Spleen (tissue), 11 donors: Measurements from ENCODE around the gene ACSS3. TPM values are rescaled to one million over a fixed set of nuclear protein-coding genes. Genes with fewer than 3 reads are reported as not detected.

ENCODE experiments used
- DNase-seq: peaks from one replicate; pipeline ENCODE4 v3.0.0-alpha.2; 2020
- H3K27ac ChIP-seq, 8 donors: fragments of 200-600 bp; sonication (generic) in 7 of 8; 1 replicate in 4 of 8; 2 replicates in 4 of 8; pipeline versions ENCODE4 v1.5.0 to v1.8.0; 2016 to 2021; ENCODE audit warnings: inconsistent platforms in 4 of 8, mild to moderate bottlenecking in 4 of 8, moderate library complexity in 1 of 8
- H3K27me3 ChIP-seq, 7 donors: fragments of 200-600 bp; sonication (generic) in 6 of 7; replicated peaks in 1 of 7; 1 replicate in 4 of 7; 2 replicates in 3 of 7; pipeline versions ENCODE4 v1.5.0 to v1.8.0; 2016 to 2021; ENCODE audit warnings: inconsistent platforms in 3 of 7, mild to moderate bottlenecking in 1 of 7
- H3K36me3 ChIP-seq, 6 donors: fragments of 200-600 bp; sonication (generic) in 5 of 6; 1 replicate in 4 of 6; 2 replicates in 2 of 6; pipeline versions ENCODE4 v1.5.0 to v1.8.0; 2016 to 2021; ENCODE audit warnings: inconsistent platforms in 2 of 6
- H3K4me1 ChIP-seq, 6 donors: fragments of 200-600 bp; sonication (generic) in 5 of 6; 1 replicate in 3 of 6; 2 replicates in 3 of 6; pipeline versions ENCODE4 v1.5.0 to v1.8.0; 2016 to 2021; ENCODE audit warnings: inconsistent platforms in 3 of 6
- H3K4me3 ChIP-seq, 8 donors: fragments of 200-600 bp; sonication (generic) in 7 of 8; 1 replicate in 4 of 8; 2 replicates in 4 of 8; pipeline versions ENCODE4 v1.5.0 to v1.8.0; 2016 to 2021; ENCODE audit warnings: inconsistent platforms in 4 of 8, mild to moderate bottlenecking in 4 of 8, moderate library complexity in 2 of 8
- H3K9me3 ChIP-seq, 8 donors: fragments of 200-600 bp; sonication (generic) in 7 of 8; 1 replicate in 4 of 8; 2 replicates in 4 of 8; pipeline versions ENCODE4 v1.5.0 to v1.8.0; 2016 to 2021; ENCODE audit warnings: inconsistent platforms in 4 of 8
- POLR2A ChIP-seq, 3 donors: fragments of 450-650 bp; IDR thresholded peaks; one replicate each; pipeline ENCODE4 v1.5.1; 2017; ENCODE audit warnings: antibody characterized with exemption in 3 of 3, mild to moderate bottlenecking in 1 of 3
- POLR2AphosphoS5 ChIP-seq, 3 donors: sonication (generic); formaldehyde crosslinking; IDR thresholded peaks; one replicate each; pipeline ENCODE4 v1.5.1; 2017; ENCODE audit warnings: antibody characterized with exemption in 3 of 3
- WGBS, 5 donors: extraction: QIAGEN DNeasy Blood & Tissue Kit in 3 of 5; methylation state at CpG; one replicate each; pipeline versions ENCODE4 v1.1.5 to v1.1.7; 2013 to 2018; 5-methylcytosine and 5-hydroxymethylcytosine counted together
- intact Hi-C: fragments of 100-400 bp; cut with DNase I; formaldehyde crosslinking; loops from one replicate; pipeline ENCODE4 v1.15.0; 2023; ENCODE audit warnings: low total_unique reads
- polyA plus RNA-seq, 3 donors: library from polyadenylated mRNA; stranded (reverse); fragments of 200-250 nt; gene quantifications; one replicate each; pipeline ENCODE4 v1.2.1, GENCODE V29; 2013
- total RNA-seq, 7 donors: library from RNA; depleted of rRNA in 3 of 7; stranded (reverse); fragments of >200 nt in 3 of 7; fragmentation: NEBNext Ultra II Directional in 4 of 7; extraction: Animal tissue kit (Norgen Biotek cat#: 25700) in 4 of 7; gene quantifications; one replicate each; pipeline versions ENCODE4 v1.1.0 to v1.2.1, GENCODE V29; 2016 to 2021
- TF ChIP-seq, protein P1 (sequence below), 11 experiments: fragments of 200-600 bp in 7 of 11; fragments of 450-650 bp in 4 of 11; sonication (generic) in 4 of 11; IDR thresholded peaks in 8 of 11; conservative IDR thresholded peaks in 3 of 11; 1 replicate in 7 of 11; 2 replicates in 4 of 11; pipeline versions ENCODE4 v1.4.0 to v1.8.0; 2016 to 2021; ENCODE audit warnings: antibody characterized with exemption in 11 of 11, inconsistent platforms in 4 of 11, mild to moderate bottlenecking in 1 of 11
- donor health status: healthy with polysubstance abuse.
- donor health status: DM: no; HTN: no; CAD: no; lungs with moderate emphysema.
- donor health status: DM: no; HTN: no; CAD: no.
- donor health status: Bipolar disorder and iron deficiency.
- donor health status: healthy.
- donor health status: DM: no; HTN: no; CAD: no.
- donor health status: DM: yes; HTN: yes; CAD: no.

ACSS3 gene
- total and polyA plus RNA-seq, 10 donors = 1.1 to 12.3 (median 7.0) TPM

DNA sequence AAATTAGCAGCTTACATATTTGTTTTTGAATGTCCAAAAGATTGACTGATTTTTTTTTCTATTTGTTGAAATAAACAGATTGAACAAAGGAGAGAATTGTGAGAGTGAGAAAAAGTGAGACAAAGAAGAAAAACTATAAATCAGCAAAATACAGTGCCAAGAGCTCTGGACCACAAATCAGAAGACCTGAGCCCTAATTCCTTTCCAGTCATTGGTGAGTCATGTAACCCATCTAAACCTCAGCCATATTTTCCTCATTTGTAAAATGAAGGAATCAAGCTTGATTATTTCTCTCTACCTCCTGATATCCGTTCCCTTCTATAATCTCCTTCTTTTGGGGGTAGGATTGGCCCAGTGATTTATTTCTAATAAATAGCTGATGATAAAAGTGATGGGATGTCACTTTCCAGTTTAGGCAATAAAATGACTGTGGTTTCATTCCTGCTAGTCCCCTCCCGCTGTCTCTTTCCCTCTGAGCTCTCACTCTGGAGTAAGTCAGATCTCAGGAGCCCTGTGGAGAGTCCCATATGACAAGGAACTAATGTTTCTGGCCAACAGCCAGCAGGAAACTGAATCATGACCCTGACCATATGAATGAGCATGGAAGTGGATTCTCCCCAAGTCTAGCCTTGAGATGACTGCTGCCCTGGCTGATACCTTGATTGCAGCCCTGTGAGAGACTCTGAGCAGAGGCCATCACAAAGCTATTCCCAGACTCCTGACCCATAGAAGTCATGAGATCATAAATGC is 218.9 kb downstream of the ACSS3 start:
- 57 to 79% (median 62%) methylated on average over 2 of the region's 2 CpGs for WGBS, 5 donors
- H3K36me3 ChIP-seq = no peaks in the 10 kb centered on the region
- H3K27ac ChIP-seq = no peak overlapping the region
- no peaks in the 10 kb centered on the region for H3K4me1 ChIP-seq
- TF ChIP-seq POLR2AphosphoS5 (IDR thresholded peaks at IDR 0.05) (no peak), POLR2A (IDR thresholded peaks at IDR 0.05) (no peak)
- TF ChIP-seq, protein P1, sequence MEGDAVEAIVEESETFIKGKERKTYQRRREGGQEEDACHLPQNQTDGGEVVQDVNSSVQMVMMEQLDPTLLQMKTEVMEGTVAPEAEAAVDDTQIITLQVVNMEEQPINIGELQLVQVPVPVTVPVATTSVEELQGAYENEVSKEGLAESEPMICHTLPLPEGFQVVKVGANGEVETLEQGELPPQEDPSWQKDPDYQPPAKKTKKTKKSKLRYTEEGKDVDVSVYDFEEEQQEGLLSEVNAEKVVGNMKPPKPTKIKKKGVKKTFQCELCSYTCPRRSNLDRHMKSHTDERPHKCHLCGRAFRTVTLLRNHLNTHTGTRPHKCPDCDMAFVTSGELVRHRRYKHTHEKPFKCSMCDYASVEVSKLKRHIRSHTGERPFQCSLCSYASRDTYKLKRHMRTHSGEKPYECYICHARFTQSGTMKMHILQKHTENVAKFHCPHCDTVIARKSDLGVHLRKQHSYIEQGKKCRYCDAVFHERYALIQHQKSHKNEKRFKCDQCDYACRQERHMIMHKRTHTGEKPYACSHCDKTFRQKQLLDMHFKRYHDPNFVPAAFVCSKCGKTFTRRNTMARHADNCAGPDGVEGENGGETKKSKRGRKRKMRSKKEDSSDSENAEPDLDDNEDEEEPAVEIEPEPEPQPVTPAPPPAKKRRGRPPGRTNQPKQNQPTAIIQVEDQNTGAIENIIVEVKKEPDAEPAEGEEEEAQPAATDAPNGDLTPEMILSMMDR (IDR thresholded peaks at IDR 0.05 in 8 of 11, conservative IDR thresholded peaks at IDR 0.05 in 3 of 11) = no peak
- H3K27me3 ChIP-seq = no peaks in the 10 kb centered on the region
- intact Hi-C loops = no loop called here
- H3K4me3 ChIP-seq = no peak overlapping the region
- H3K9me3 ChIP-seq = peaks cover 0 to 8% (median 0%) of the 10 kb centered on the region in 8 donors
- DNase-seq = no peak

DNA sequence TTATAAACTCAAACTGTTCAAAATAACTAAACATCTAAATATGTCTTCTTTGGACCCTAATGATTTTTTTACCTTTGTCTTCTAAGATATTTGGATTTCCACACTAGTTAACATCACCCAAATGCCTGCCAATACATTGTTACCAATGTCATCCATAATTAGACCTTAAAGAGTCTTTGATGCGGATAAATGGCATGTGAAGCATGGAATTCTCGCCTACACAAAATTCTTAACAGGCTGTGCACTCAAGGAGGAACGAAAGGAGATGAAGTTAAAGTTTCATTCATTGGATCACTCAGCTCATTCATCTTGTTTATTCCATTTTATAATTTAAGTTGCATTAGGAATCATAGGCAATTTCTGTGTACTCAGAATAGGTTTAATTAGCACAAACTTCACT is 219.7 kb downstream of the ACSS3 start:
- H3K9me3 ChIP-seq = peaks cover 0 to 8% (median 0%) of the 10 kb centered on the region in 8 donors
- no peaks in the 10 kb centered on the region for H3K27me3 ChIP-seq
- intact Hi-C loops = no loop called here
- no peaks in the 10 kb centered on the region for H3K4me1 ChIP-seq
- H3K36me3 ChIP-seq = no peaks in the 10 kb centered on the region
- DNase-seq = no peak
- no peak overlapping the region for H3K4me3 ChIP-seq
- 71 to 77% (median 75%) methylated on average over 3 of the region's 3 CpGs for whole genome bisulfite sequencing, 5 donors
- TF ChIP-seq POLR2AphosphoS5 (IDR thresholded peaks at IDR 0.05) (no peak), POLR2A (IDR thresholded peaks at IDR 0.05) (no peak)
- TF ChIP-seq, protein P1 (IDR thresholded peaks at IDR 0.05 in 8 of 11, conservative IDR thresholded peaks at IDR 0.05 in 3 of 11) = no peak
- H3K27ac ChIP-seq = no peak overlapping the region

DNA sequence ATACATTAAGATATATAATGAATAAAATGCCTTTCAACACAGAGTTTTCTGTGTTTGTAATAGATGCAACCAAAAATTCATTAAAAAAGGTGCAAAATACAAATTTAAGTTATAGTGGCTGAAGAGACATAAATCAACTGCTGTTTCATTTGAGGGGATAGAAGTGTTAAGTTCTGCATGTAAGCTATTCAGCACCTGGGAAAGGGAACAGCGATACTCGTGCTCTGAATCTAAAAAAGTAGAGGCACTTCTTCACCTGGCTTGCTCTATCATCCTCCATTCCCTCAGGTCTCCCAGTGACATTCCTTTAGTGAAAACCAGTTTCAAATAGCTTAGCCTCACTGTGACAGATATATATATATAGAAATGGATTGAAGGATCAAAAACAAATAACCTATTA is 222.6 kb downstream of the ACSS3 start:
- WGBS, 5 donors = 52 to 63% (median 58%) methylated on average over 2 of the region's 2 CpGs
- H3K27ac ChIP-seq = no peak overlapping the region
- intact Hi-C loops = no loop called here
- no peak for DNase-seq
- H3K27me3 ChIP-seq = no peaks in the 10 kb centered on the region
- H3K9me3 ChIP-seq = no peaks in the 10 kb centered on the region
- H3K4me1 ChIP-seq = no peaks in the 10 kb centered on the region
- H3K36me3 ChIP-seq = no peaks in the 10 kb centered on the region
- TF ChIP-seq, protein P1 (IDR thresholded peaks at IDR 0.05 in 8 of 11, conservative IDR thresholded peaks at IDR 0.05 in 3 of 11) = no peak
- TF ChIP-seq POLR2A (IDR thresholded peaks at IDR 0.05) = no peak
- TF ChIP-seq POLR2AphosphoS5 (IDR thresholded peaks at IDR 0.05) = no peak
- no peak overlapping the region for H3K4me3 ChIP-seq

DNA sequence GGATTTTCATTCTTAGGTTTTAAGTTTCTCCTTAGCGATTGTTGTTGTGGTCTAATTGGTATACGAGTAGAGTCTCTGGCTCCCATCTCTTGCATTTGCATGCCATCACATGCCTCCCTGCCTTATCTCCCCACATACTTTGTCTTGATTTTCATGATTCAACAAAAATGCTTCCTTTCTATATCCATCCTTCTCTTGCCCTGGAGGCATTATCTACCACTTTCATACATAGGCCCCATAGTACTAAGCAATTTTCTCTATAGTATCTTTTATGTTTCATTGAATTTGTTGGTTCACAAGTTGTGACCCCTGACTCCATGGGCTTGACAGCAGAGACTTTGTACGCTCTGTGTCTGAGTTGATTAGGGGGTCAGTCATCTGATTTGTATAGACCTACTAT is 226.1 kb downstream of the ACSS3 start:
- TF ChIP-seq POLR2A (IDR thresholded peaks at IDR 0.05) (no peak), POLR2AphosphoS5 (IDR thresholded peaks at IDR 0.05) (no peak)
- TF ChIP-seq, protein P1 (IDR thresholded peaks at IDR 0.05 in 8 of 11, conservative IDR thresholded peaks at IDR 0.05 in 3 of 11) = no peak
- Histone ChIP-seq H3K4me1 (no peaks in the 10 kb centered on the region), H3K27me3 (no peaks in the 10 kb centered on the region), H3K27ac (no peak overlapping the region), H3K4me3 (no peak overlapping the region), H3K36me3 (no peaks in the 10 kb centered on the region), H3K9me3 (no peaks in the 10 kb centered on the region)
- intact Hi-C loops = no loop called here
- WGBS, 5 donors = 85 to 96% (median 87%) methylated on average over 3 of the region's 3 CpGs
- DNase-seq = no peak
